Activated T-cell treated with anti-CD3 and anti-CD28 coated beads, Interleukin-2, amount 50 U/mL, for 48 hours (primary cell): Measurements from ENCODE around the gene KBTBD12.

Source experiments
- DNase-seq, 2 experiments: peaks; one replicate each; pipeline ENCODE4 v3.0.0-alpha.2; 2020

The KBTBD12 gene

DNA sequence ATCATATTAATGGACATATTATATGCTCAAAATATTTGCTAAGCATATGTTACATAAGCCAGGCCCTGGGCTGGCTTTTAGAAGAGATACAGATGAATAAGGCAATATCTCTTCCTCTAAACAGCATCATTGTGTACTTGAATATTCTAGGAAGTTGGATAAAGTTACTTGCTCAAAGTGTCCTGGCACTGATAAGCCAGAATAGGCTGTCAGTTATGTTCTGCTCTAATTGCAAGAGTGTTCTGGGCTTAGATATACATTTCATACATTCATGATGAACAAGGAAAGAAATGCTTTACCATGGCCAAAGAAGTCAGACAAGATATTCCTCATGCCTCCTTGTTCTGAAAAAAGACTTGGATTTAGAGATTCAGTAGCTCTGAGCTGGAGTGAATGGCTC, 40.7 kb downstream of the KBTBD12 start:
- no peak for DNase-seq

DNA sequence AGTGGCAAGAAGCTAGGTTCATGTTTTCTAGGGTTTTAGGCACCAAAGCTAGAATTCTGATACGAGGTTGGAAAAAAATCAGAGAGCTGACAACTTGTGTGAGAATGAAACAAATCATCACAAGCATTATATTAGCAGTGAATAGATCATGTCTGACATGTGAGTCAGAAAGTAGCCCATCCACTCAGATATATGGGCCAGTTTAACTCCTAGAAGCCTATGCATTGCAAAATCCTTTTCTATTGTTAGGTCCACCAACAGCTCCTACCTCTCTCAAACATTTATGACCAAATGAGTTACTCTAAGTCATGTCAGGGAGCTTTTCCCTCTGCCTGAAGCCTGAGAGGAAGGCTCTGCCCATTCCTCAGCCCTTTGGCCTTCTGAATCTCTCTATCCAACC, 44.0 kb downstream of the KBTBD12 start:
- no peak for DNase-seq

DNA sequence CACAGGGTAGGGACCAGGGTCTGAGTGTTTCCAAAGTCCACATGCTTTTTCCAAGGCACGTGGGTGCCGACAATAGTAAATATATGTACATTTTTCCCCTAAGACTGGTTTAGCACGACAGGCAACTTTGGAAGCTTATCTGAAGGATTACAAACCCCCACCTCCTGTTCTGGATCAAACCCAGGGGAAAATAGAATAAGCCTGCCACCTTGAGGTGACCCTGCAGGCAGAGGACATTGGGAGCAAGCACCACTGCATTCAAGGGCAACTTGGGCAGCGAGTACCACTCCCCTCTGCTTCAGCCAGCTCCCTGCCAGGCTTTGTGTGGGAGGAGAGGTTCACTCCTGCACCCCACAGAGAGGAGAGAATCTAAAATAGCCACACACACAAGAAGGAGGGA, 44.8 kb downstream of the KBTBD12 start:
- no peak for DNase-seq

DNA sequence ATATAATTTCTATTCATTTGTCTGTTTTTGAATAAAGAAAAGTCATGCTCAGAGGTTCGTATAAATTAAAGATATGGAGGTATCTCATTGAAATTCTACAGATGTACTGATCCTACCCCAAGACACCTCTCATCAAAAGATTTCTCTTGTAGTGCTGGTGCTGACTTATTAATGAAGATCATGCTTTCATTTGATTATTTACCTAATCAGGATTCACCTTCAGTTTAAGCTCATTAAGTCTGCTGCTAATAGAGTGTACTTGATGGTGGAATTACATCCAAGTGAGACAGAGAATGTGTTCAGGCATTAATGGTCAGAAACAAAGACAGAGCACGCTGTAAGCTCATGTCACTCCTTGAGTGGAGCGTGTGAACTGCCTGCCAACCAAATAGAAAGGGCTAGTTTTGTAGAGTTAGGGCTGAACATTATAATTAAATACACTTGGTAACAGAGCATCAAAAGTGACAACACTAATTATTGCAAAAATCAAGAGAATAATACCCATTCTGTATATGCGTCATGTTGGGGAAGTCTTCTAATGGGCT, 45.5 kb downstream of the KBTBD12 start:
- no peak for DNase-seq

DNA sequence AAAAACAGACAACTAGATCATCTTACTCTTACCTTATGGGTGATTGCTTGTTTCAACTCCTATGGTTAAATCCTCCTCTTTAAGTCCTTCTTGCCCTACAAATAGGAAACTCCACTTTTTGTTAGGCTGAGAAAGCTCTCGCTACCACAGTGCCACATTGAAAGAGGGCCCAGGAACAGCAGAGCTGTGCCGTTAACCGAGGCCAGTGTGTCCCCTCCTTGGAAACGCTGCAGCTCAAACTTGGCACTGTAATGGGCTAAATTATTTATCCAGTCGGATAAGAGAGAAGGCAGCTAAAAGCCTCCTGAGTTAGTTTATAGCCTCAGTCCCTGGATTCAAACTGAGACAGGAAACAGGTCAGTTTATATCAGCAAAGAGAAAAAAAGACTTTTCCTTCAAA, 46.1 kb downstream of the KBTBD12 start:
- no peak for DNase-seq

DNA sequence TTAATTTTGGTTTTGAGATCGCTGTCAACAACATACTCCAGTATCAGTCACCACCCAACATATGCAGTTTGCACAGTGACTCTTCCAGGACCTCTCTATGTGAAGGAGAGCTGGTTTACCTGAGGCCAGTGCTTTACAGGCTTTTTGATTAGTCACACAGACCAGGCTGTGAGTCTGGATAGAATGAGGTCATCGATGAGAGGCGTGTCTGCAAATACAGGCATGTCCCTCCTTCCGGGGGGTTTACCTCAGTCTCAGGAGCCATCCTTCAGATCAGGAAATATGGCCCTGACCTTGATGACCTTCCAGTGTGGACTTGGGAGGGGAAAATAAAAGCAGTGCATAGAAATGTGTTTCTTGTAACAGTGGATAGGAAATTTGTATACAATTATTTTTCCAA, 46.9 kb downstream of the KBTBD12 start:
- DNase-seq, result no peak

DNA sequence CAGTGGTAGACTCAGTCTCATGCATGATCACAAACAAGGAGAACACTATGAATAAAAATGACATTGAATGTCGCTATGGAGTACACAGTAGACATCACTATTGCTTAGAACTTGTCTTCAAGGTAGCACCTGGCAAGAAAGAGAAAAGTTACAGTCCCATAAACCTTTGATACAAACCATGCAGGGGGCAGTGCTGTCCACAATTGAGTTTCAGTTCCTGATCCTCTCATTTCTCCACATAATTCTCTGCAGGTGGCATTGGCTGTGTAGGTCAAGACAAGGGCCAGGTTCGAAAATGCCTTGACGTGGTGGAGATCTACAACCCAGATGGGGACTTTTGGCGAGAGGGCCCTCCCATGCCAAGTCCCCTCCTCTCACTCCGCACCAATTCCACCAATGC, 47.9 kb downstream of the KBTBD12 start:
- DNase-seq, result no peak

DNA sequence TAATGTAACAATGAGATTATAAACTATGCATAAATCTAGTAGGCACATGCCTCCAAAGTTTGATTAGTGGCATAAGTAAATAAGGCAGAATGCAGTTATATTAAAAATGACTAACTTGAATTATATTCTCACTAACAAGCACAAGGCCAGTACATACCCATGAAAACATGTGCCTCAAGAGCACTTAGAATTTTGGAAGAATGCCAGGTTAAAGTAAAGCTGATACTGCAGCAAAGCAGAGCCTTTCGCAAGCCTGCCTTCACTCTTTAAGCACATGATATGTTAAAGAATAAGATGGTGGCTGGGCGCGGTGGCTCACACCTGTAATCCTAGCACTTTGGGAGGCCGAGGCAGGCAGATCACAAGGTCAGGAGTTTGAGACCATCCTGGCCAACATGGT, 49.0 kb downstream of the KBTBD12 start:
- no peak for DNase-seq

DNA sequence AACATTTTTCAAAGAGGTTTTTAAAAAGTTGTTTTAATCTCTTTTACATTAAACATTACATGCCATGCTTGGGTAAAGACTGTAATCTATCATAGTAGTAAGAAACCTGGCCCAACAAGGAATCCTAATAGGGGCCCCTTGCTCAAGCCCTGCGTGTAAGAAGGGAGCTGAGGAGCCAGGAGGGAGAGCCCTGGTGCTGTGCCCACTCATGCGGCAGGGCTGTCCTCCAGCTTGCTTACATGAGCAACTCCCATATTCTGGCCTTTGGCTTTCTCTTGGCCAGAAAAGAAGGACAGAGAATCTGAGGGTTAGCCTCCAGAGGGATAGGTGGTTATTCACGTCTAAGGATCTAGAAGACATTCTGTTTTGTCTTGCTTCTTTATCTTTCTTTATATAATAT, 49.8 kb downstream of the KBTBD12 start:
- DNase-seq, result no peak

DNA sequence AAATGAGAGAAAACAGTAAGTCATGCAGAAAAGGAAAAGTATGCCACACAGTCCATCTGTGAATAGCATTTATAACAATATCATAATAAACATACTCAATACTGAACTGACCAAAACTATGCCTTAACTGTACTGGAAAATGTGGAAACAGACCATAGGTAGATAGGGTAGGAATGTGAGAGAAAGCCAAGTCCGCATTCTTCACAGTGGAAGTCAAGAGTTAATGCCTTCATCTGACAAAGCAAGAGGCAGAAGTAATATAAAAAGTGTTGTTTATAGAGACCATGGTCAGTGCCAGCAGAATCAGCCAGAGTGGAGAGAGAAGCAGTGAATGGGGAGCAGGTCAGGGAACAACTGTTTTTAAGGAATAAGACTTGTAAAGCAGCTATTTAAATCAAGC, 52.3 kb downstream of the KBTBD12 start:
- DNase-seq, result no peak

DNA sequence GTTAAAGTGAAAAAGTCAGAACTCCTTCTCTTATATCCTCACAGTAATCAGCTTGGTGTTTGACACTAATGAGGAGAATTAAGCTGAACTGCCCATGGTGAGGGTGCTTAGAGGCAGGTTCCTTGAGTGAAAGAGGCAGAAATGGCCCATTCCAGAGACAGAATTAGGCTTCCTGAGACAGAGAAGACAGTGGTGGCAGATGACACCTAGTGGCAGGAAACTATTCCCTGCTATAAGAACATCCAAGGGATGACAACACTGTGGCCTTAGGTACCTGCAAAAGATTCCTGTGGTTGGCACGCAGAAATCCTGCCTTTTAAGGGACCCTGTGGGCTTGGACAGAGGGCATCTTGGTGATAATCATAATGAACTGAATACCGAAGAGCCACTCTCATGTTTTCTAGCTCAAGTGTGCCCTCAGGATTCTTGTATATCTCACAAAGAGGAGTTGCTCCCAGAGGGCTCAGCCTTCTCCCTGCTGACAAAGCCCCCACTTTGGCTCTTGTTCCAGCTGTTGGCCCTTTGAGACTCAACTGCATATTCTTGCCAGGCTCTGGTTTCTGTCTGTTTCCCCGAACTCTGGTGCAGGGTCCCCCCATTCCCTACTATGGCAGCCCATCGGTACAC, 56.0 kb downstream of the KBTBD12 start:
- DNase-seq, result peak in 1 of 2 experiments; percentile 25

DNA sequence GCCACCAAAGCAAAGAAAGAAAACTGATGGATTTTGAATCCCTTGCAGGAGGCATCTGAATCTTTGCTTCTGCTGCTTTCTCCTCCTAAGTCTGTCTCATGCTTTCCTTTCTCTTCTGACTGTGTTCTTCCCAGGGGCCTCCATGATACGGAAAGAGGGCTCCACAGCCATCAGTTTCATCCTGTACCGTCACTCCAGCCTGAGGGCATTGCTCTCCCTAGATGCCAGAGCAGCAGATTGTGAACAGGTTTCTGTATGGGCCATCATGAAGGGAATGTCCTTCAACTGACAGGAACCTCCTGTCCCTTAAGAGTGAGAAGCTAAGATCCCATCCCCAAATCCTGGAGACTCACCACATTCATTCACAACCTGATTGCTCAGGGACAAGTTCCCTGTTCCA, 59.2 kb downstream of the KBTBD12 start:
- DNase-seq, result no peak

DNA sequence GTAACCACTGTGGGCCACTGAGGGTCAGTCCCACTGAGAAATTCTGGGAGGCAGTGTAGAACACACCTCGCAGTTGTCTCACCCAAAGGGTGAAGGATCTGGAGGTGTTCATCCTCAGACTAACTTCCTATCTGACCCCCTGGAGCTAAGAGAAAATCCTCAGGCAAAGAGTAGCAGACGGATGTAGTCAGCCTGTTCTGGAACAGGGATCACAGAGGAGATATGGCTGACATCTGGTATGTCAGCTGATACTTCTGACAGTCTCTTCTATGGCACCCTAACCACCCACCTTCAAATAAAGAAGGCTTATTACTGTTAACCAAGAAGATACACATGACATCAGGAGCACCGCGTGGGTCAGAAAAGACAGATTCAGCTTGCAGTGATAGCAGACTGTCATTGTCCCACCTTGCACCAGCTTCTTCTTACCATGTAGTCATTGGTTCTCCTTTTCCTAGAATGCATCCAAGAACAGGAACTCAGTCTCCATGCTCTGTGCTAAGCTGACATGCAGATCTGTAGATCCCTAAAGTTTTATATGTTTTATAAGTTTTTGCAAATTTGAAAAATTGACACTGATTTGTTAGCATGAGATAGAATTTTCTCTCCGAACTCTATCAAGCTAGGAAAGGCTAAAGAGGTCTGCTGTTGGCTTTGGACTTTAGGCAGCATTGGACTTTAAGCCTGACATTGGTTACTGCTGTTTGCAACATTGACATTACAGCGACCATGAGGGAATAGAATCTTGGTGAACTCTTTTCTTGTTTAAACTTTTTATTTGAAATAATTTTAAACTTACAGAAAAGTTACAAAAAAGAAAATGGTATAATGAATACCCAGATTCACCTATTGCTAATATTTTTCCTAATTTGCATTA, 60.4 kb downstream of the KBTBD12 start:
- no peak for DNase-seq

DNA sequence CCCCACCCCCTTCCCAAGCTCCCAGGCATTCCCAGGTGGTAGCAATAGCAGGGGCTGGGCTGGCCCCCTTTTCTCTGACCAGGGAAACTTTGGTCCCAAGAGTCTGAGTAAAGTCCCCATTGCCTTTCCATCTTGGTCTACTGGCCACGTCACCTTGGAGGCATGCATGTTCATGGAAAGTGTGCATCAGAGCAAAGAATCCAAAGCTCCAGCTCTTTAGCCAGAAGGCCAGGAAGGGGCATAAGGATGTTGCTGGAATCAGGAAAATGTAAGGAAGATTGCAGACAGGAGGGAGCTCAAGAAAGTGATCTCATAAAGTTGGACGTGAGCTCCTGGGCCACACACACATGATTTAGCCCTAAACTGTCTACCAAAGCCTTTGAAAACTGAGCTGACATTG, 63.6 kb downstream of the KBTBD12 start:
- no peak for DNase-seq

DNA sequence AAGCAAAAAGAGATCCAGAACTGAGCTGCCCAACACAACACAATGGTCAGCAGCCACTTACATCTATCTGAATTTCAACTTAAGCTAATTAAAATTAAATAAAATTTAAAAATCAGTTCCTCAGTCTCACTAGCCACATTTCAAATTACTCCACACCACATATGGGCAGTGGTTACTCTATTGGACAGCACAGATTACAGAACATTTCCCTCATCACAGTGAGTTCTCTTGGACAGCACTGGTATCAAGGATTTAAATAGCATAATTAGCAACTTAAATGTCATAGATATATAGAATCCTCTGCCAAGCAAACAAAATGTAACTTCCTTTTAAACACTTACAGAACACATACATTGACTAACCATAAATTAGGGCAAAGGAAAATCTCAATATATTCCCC, 64.4 kb downstream of the KBTBD12 start:
- DNase-seq, result no peak

DNA sequence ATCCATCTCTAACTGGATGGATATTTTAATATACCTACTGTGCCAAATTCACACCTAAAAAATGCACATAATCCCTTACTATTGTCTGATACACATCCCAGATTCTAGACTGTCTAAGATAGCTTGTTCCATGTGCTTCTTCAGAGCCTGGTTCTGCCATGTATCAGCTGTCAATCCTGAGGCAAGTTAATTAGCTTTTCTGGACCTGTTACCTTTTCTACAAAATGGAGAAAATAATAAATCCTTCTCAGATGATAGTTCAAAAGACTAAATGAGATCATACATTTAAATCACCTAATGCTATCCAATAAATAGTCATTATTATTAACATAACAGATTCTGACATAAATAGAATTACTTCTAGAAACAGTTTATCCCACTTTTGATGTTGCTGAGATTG, 66.1 kb downstream of the KBTBD12 start:
- DNase-seq, result no peak

DNA sequence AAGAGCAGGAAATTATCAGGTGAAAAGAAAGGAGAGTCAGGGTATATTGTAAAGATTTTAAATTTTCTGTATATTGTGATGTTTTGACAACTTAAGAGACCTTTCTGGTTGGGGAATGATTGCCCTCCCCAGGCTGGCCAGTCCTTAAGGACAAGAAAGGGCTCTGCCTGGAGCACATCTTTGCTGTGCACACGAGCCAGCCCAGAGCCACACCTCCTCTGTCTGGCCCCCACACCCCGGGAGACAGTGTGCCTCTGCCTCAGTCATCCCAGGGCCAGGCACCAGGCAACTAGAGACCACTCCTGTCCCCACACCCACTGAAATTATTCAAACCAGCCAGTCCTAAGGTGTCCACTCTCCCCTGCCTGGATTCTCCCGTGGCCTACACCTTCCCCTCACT, 67.1 kb downstream of the KBTBD12 start:
- no peak for DNase-seq

DNA sequence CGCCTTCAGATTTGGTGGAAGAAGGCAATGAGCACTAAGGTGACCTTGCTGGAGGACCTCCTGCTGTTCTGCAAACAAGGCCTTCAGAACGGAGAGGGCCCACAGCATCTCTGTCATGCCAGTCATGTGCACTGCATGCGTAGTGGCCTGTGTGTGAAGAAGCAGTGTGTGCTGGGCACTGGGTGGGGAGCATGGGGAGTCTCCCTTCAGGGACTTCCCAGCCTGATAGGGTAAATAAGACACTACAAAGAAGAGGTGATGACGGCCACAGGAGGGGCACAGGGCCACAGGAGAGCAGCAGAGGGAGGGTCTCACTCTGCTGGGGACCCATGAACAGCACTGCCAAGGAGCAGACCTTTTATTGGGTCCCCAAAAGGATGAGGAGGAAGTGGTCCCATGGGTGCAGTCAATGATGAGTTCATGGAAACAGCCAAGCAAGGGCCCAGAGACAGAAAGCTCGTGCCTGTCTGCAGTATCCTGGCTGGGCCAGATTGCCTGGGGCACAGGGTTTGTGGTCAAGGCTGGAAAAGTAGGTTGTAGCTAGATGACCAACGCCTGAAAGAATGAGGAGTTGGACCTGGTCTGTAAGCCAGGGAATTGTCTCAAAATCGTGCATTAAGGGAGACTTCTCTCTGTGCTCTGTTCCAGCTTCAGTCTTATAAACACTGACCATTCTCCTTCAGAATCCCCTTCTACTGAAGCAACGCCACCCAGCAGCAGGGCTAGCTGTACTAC, 69.4 kb downstream of the KBTBD12 start:
- no peak for DNase-seq

DNA sequence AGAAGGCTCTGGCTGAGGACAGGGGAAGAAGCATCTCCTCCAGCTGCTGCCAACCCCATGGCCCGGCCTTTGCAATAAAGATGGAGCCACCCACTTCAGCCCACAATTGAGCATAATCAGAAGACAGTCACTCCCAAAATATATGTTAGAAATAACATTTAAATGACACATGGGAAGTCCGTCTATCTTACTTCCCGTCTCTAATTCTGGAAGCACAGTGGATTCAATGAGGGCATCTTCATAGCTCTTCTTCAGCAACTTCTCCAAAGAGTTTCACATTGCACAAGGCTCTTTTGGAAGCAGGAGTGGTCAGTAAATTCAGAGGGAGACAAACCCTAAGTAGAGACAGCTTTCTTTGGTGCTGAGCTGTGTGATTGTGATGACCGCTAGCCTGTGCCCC, 70.2 kb downstream of the KBTBD12 start:
- no peak for DNase-seq

DNA sequence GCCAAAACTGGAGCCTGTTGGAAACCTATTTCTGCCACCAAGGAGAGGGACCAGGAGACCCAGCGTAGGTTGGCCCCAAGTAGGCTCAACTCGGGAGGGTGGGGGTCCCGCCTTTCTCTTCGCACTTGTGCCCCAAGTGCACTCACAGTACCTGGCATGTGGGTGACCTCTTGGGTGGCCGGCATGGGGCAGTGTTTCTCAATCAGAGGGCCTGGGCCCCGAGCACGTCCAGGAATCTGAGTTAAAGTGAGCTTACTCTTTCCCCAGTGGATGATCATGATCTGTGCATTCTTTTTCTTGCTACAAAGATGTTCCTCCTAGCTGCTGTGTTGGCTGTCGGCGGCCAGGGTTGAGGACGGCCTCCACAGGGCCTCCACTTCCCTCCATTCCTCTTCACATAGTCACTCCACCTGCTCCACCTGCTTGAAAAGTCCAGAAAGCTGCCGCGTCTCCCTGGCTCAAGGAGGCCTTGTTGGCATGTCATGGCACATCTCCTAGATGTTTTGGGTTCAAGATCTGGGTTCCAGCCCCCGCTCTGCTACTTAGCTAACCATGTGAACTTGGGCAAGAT, 70.7 kb downstream of the KBTBD12 start:
- no peak for DNase-seq

DNA sequence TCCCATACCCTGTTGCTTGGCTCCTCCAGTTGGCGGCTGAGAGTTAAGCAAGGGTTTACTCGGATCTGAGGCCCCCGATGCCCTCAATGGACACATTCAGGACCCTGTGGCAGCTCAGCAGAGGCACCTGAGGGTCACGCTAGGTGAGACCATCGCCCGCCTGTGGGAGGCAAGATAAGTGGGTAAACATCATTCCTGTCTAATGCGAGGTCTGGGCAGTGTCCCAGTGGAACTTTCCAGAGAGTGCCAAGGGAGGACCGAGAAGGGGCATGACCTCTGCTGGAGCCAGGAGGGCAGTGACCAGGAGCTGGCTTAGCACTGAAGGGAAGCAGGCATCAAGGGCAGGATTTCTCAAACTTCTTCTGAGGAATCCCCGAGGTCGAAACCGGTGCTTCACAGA, 71.8 kb downstream of the KBTBD12 start:
- DNase-seq, result no peak

DNA sequence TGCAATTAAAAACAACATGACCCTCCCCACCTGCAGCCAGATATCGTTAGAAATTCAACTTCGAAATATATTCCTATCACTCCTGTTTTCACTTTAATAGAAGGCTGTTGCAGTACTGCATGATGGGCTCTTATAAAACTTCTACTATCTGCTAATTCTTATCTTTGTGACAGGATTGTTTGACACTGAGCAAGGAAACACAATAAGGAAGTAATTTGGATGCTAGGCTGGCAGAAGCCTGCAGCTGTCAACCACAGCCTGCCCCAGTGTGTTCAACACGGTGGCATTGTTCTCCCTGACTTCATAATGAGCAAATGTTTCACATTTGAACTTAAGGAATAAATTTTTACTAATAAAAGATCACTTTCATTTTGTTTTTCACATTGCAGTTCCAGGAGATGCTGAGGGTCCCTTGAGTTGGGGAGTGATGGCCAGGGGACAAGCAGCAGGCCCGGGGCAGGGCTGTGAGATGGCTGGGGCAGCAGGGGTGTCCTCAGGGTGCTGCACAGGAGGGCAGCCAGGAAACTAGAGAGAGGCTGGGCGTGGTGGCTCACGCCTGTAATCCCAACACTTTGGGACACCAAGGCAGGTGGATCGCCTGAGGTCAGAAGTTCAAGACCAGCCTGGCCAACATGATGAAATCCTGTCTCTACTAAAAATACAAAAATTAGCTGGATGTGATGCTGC, 72.4 kb downstream of the KBTBD12 start:
- DNase-seq, result no peak
